T47D (cell line): ENCODE data around the gene AJAP1.

Source experiments
- DNase-seq, 2 experiments: peaks; one replicate each; pipeline versions ENCODE4 v3.0.0 to v3.0.0-alpha.2; 2011 to 2012; ENCODE audit warnings: low read depth in 1 of 2, low spot score in 1 of 2
- JUND ChIP-seq: IDR thresholded peaks from 2 replicates; pipeline ENCODE4 v1.6.1; 2012; ENCODE audit warnings: low read depth
- in situ Hi-C: cut with HindIII; loops from 2 replicates; pipeline ENCODE4 v1.10.0; 2016; ENCODE audit warnings: low sequenced_read_pairs, low pct_unique_long_range_greater_than_20kb

AJAP1 gene

DNA sequence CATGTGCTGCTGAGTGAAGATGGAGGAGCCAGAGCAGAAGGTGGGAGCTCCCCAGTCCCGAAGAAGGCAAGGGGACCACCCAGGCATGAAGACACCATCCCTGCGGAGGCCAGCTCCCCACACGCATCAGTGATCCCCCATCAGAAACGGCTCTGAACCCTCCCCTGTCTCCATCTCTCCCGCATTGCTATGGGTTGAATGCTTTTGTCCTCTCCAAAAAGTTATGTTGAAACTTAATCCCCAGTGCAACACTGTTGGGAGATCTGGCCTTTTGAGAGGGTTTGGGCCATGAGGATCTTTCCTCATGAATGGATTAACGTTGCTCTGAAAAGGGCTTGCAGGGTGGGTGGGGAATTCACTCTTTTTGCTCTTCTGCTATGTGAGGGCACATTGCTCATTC is 147.6 kb downstream of the AJAP1 start:
- in situ Hi-C loops: no loop called here
- TF ChIP-seq JUND: no peak
- no peak for DNase-seq

DNA sequence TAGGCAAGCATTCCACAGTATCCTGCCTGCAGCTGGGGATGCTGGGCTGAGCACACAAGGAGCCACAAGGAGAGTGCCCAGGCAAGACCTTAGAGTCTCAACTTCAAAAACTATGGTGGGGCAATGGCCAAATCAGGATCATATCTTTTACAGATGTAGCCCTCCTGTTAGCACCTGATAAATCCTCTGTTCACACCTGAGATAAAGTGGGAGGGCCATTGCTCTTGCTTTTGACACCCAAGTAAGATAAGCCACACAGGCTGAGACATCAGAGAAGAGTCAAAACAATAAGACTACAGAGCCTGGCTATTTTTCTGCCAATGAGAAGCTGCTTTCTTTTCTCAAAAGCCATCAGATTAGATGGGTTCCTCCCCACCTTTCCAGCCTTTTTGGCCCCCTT is 148.9 kb downstream of the AJAP1 start:
- in situ Hi-C loops: no loop called here
- TF ChIP-seq JUND: no peak
- DNase-seq: no peak

DNA sequence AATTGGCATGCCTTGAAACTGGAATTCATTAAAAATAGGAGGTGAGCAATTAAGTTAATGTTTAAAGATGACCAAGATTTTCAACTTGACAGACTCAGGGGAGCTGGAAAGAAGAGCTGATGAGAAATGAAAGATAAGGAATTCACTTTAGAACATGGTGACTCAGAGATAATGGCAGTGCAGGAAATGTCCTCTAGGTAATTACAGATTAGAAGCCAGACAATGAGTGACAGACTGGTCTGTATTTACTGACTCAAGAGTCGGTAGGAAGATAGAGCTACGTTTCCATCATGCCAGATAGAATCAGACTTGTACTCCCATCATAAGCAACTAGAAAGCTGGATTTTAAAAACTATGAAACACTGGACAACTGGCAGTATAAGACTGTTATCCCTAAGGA is 151.6 kb downstream of the AJAP1 start:
- TF ChIP-seq JUND: no peak
- DNase-seq: no peak
- in situ Hi-C loops: no loop called here

DNA sequence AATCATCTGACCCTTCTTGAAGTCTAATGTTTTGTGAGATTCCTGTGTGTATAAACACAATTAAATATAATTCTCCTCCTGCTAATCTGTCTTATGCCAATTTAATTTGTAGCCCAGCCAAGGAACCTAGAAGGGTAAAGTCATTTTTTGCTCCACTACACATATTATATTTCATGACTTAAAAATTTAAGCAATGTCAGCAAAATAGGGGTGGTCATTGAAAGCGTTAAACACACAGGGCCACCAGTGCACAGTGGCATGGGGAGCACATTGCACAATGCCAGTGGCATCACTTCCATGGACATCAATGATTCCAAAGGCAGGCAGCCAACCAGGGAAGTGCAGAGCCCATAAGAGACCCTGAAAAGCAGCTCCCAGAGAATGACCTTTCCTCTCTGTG is 166.1 kb downstream of the AJAP1 start:
- in situ Hi-C loops: no loop called here
- TF ChIP-seq JUND: no peak
- no peak for DNase-seq

DNA sequence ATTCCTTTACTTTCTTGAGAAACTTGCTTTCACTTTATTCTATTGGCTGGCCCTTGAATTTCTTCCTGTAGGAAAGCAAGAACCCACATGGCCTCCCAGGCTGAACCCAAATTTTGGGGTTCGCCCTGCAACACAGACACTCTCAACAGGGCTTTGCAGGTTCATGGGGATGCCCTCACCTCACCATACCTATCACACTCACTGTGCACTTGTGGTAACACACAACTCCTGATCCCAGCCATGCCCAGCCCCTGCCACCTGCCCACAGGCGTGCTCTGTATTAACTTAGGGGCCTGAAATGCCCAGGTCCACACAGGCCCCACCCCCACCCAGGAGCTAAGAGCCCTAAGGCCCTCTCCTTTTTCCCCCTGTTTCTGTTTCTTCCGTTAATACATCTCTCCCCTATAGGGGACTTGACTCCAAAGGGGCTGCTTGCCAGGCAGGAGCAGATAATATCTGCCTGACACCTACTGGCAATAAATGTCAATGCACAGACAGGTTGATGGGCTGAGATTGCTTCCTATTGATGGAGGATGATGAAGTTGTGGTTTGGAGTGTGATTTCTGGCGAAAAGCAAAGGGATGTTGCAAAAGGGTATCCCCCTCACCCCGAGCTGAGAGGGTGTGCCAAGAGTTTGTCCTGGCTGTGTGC is 171.5 kb downstream of the AJAP1 start:
- no peak for TF ChIP-seq JUND
- no peak for DNase-seq
- in situ Hi-C loops: no loop called here

DNA sequence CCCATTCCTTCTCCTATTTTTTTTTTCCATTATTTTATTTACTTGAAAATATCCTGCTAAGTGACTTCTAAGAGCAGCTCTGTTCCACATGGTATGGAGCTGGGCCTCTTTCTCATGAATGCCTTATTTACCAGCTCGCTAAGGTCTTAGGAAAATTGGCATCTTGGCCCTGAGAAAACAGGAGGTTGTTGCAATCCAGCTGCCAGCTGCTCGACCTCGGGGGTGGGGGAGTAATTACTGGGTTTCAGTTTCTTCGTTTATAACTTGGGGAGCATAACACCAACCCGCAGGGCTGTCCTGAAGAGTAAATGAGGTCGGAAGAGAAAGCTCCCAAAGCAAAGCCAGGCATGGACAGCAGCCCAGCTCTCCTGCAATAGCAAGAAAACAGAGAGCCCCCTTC is 176.3 kb downstream of the AJAP1 start:
- in situ Hi-C loops: no loop called here
- TF ChIP-seq JUND: no peak
- DNase-seq: no peak

DNA sequence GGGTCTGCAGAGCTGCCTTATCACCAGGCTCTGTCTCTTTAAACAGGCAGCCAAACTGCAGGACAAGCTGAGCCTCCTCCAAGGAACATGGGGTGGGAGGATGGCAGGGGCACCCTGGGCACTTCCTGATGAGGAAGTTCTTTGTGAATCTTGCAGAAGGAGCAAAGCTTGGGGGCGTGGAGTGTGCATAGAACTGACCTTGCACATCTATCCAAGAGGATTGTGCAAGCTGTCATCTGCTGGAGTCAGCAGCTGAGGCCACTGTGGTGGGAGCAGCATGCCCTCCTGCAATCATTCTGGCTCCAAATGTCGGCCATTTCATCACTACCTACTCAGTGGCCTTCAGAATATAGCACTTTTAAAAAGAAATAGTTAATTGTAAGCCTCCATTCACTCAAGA is 182.2 kb downstream of the AJAP1 start:
- in situ Hi-C loops: no loop called here
- DNase-seq: no peak
- no peak for TF ChIP-seq JUND

DNA sequence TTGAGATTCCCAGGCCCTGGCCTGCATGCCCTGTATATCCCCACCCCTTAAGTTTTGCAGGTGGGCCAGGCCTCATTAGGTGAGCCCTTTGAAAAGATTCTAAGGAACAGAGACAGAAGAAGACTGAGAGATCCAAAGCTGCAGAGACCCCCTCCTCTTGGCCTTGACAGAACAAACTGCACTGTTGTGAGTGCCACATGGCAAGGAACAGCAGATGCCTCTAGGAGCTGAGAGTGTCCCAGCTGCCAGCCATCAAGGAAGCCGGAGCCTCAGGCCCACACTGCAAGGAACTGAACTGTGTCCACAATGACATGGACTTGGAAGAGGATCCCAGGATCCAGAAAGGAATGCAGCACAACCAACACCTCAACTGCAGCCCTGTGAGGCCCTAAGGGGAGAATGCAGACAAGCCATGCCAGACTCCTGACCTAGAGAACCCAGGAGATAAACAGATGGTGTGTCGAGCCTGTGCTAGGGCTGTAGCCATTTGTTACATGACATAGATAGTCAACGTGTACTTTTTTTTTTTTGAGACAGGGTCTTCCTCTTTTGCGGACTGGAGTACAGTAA is 182.7 kb downstream of the AJAP1 start:
- TF ChIP-seq JUND: no peak
- in situ Hi-C loops: no loop called here
- DNase-seq: no peak

DNA sequence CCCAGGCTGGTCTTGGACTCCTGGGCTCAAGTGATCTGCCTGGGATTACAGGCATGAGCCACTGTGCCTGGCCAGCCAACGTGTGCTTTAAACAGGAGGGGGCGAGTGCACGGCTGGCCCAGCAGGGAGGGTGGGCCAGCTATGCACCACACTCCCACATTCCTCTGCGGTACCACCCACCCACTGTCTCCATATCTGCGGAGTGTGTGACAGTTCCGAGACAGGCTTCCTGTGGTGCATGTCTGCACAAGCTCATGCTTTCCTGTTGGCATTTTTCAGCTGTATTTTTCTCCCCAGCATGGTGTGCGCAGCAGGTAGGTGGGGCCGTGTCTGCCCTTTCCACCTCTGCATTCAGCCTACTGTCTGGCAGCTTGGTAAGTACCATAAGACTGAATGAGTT is 183.3 kb downstream of the AJAP1 start:
- no peak for DNase-seq
- no peak for TF ChIP-seq JUND
- in situ Hi-C loops: no loop called here

DNA sequence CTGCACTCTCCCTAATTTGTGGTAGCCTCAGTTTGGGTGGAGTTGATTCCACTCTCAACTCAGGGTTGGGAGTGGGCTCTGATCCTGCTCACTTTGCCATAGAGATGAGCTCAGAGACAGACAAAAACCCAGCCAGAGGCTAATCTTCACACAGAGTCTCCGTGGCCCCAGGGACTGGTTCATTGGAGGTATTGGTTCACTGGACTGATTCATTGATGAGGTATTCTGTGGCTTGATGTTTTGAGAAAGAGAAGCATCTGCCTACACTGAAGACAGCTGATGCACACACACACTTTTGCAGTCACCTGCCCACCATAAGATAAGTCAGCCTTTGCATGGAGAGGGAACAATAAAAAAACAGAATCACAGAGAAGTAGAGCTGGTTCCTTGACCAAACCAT is 183.8 kb downstream of the AJAP1 start:
- in situ Hi-C loops: no loop called here
- no peak for DNase-seq
- TF ChIP-seq JUND: no peak
